ENCODE measurements around the gene ARHGEF9. TPM values are rescaled to one million over a fixed set of nuclear protein-coding genes. Genes with fewer than 3 reads are reported as not detected.

The ARHGEF9 gene
- total RNA-seq, 2 experiments from 2014 or later = 12.8 to 21.7 TPM

- no peaks in the 10 kb centered on the region for H3K9me2 ChIP-seq (ENCODE audit: insufficient read depth, low read length)
- no peaks in the 10 kb centered on the region for H3K79me2 ChIP-seq (ENCODE audit: insufficient read depth, low read depth, low read length)
- no peak overlapping the region for H3K4me3 ChIP-seq (ENCODE audit: low read depth, low read length, poor library complexity, severe bottlenecking)
- H3K27ac ChIP-seq (ENCODE audit: low read depth, low read length, poor library complexity, severe bottlenecking) = no peak overlapping the region
- no peaks in the 10 kb centered on the region for H3K36me3 ChIP-seq (ENCODE audit: insufficient read depth, low read length)
- no peaks in the 10 kb centered on the region for H4K20me1 ChIP-seq (ENCODE audit: insufficient read depth, low read length)
- no TSS peak for BruUV-seq (replicated peaks)
- TF ChIP-seq CTCF (conservative IDR thresholded peaks at IDR 0.05; ENCODE audit: low read length) (no peak), EZH2phosphoT487 (IDR thresholded peaks at IDR 0.05; ENCODE audit: borderline replicate concordance, low read depth, low read length) (no peak)
- ChIA-PET POLR2A (no interaction called here), CTCF (ENCODE audit: unreplicated experiment) (no interaction called here)
- no peaks in the 10 kb centered on the region for H3K9me3 ChIP-seq (ENCODE audit: low read length)
- DNase-seq (ENCODE audit: low spot score) = no peak
- H3K4me1 ChIP-seq (ENCODE audit: insufficient read depth, low read length, poor library complexity, severe bottlenecking) = peaks cover 2% of the 10 kb centered on the region
- H3K4me2 ChIP-seq (ENCODE audit: low read length) = no peak overlapping the region
- intact Hi-C loops (cut with micrococcal nuclease; ENCODE audit: unreplicated experiment) = no loop called here
- no peak overlapping the region for H2AFZ ChIP-seq (ENCODE audit: low read length)
These were observed 46.3 kb downstream of the ARHGEF9 start for GRCh38 chrX:63738696-63739095.

- Histone ChIP-seq H3K36me3 (ENCODE audit: insufficient read depth, low read length) (no peaks in the 10 kb centered on the region), H4K20me1 (ENCODE audit: insufficient read depth, low read length) (no peaks in the 10 kb centered on the region), H3K4me2 (ENCODE audit: low read length) (no peak overlapping the region), H3K27ac (ENCODE audit: low read depth, low read length, poor library complexity, severe bottlenecking) (no peak overlapping the region), H3K9me2 (ENCODE audit: insufficient read depth, low read length) (no peaks in the 10 kb centered on the region), H3K9me3 (ENCODE audit: low read length) (no peaks in the 10 kb centered on the region), H2AFZ (ENCODE audit: low read length) (no peak overlapping the region), H3K4me3 (ENCODE audit: low read depth, low read length, poor library complexity, severe bottlenecking) (no peak overlapping the region), H3K4me1 (ENCODE audit: insufficient read depth, low read length, poor library complexity, severe bottlenecking) (no peaks in the 10 kb centered on the region), H3K79me2 (ENCODE audit: insufficient read depth, low read depth, low read length) (no peaks in the 10 kb centered on the region)
- ChIA-PET POLR2A (interaction anchor here (2.1 kb wide), 1 partner anchor 17 kb away, joined by 10 read pairs; a partner anchor contains a TSS), CTCF (ENCODE audit: unreplicated experiment) (no interaction called here)
- DNase-seq (ENCODE audit: low spot score) = no peak
- intact Hi-C loops (cut with micrococcal nuclease; ENCODE audit: unreplicated experiment) = no loop called here
- BruUV-seq (replicated peaks) = no TSS peak
- TF ChIP-seq EZH2phosphoT487 (IDR thresholded peaks at IDR 0.05; ENCODE audit: borderline replicate concordance, low read depth, low read length) (no peak), CTCF (conservative IDR thresholded peaks at IDR 0.05; ENCODE audit: low read length) (no peak)
These were observed 47.7 kb downstream of the ARHGEF9 start for GRCh38 chrX:63737131-63737921.

GRCh38 chrX:63735882-63736281 lies 49.1 kb downstream of the ARHGEF9 start:
- Histone ChIP-seq H4K20me1 (ENCODE audit: insufficient read depth, low read length) (no peaks in the 10 kb centered on the region), H3K9me2 (ENCODE audit: insufficient read depth, low read length) (no peaks in the 10 kb centered on the region), H3K4me1 (ENCODE audit: insufficient read depth, low read length, poor library complexity, severe bottlenecking) (no peaks in the 10 kb centered on the region), H2AFZ (ENCODE audit: low read length) (no peak overlapping the region), H3K4me3 (ENCODE audit: low read depth, low read length, poor library complexity, severe bottlenecking) (no peak overlapping the region), H3K27ac (ENCODE audit: low read depth, low read length, poor library complexity, severe bottlenecking) (no peak overlapping the region), H3K36me3 (ENCODE audit: insufficient read depth, low read length) (no peaks in the 10 kb centered on the region), H3K9me3 (ENCODE audit: low read length) (no peaks in the 10 kb centered on the region), H3K79me2 (ENCODE audit: insufficient read depth, low read depth, low read length) (no peaks in the 10 kb centered on the region), H3K4me2 (ENCODE audit: low read length) (no peak overlapping the region)
- TF ChIP-seq EZH2phosphoT487 (IDR thresholded peaks at IDR 0.05; ENCODE audit: borderline replicate concordance, low read depth, low read length) = no peak
- no peak for TF ChIP-seq CTCF (conservative IDR thresholded peaks at IDR 0.05; ENCODE audit: low read length)
- no TSS peak for BruUV-seq (replicated peaks)
- POLR2A ChIA-PET = interaction anchor here (0.7 to 2.1 kb wide), 2 partner anchors 10 to 18 kb away, joined by 3 to 10 read pairs; a partner anchor contains a TSS
- DNase-seq (ENCODE audit: low spot score) = no peak
- intact Hi-C loops (cut with micrococcal nuclease; ENCODE audit: unreplicated experiment) = no loop called here
- CTCF ChIA-PET (ENCODE audit: unreplicated experiment) = no interaction called here

Measured in OCI-LY7 (cell line).